AG08395 (cell line): ENCODE results near the gene SYNJ2.

Source experiments
- DNase-seq: peaks from one replicate; pipeline ENCODE4 v3.0.0; 2012; ENCODE audit warnings: mixed read lengths, low spot score

SYNJ2 gene

GRCh38 chr6:158060455-158061360 lies 79.0 kb downstream of the SYNJ2 start:
- DNase-seq, result peak; percentile 91

- no peak for DNase-seq
Measured at GRCh38 chr6:158061361-158061708, 79.7 kb downstream of the SYNJ2 start.

GRCh38 chr6:158061709-158062461 lies 80.2 kb downstream of the SYNJ2 start:
- DNase-seq, result no peak

GRCh38 chr6:158063736-158064135 lies 82.1 kb downstream of the SYNJ2 start:
- no peak for DNase-seq

- no peak for DNase-seq
Measured at GRCh38 chr6:158064725-158065251, 83.1 kb downstream of the SYNJ2 start.

- DNase-seq, result no peak
Measured at GRCh38 chr6:158066136-158066781, 84.6 kb downstream of the SYNJ2 start.

- no peak for DNase-seq
Measured at GRCh38 chr6:158067436-158068015, 85.9 kb downstream of the SYNJ2 start.

- no peak for DNase-seq
Measured at GRCh38 chr6:158068156-158068892, 86.7 kb downstream of the SYNJ2 start.

GRCh38 chr6:158068893-158069799 lies 87.5 kb downstream of the SYNJ2 start:
- DNase-seq, result peak; percentile 57

- DNase-seq, result peak; percentile 47
Measured at GRCh38 chr6:158069800-158070195, 88.1 kb downstream of the SYNJ2 start.

GRCh38 chr6:158070513-158070912 lies 88.8 kb downstream of the SYNJ2 start:
- DNase-seq, result no peak

- no peak for DNase-seq
Measured at GRCh38 chr6:158071121-158072082, 89.7 kb downstream of the SYNJ2 start.

- DNase-seq, result peak; percentile 85
Measured at GRCh38 chr6:158072083-158072721, 90.5 kb downstream of the SYNJ2 start.

- no peak for DNase-seq
Measured at GRCh38 chr6:158073776-158074175, 92.1 kb downstream of the SYNJ2 start.

GRCh38 chr6:158076548-158076947 lies 94.9 kb downstream of the SYNJ2 start:
- no peak for DNase-seq

- no peak for DNase-seq
Measured at GRCh38 chr6:158077676-158078075, 96.0 kb downstream of the SYNJ2 start.

GRCh38 chr6:158078320-158078719 lies 96.7 kb downstream of the SYNJ2 start:
- DNase-seq, result no peak

- DNase-seq, result no peak
Measured at GRCh38 chr6:158080849-158081656, 99.4 kb downstream of the SYNJ2 start.
